Measurements from ENCODE around the gene XG.
"Not testable (repeated sequence)": the region's sequence is repeated elsewhere in the genome, so short reads cannot be mapped to it uniquely, and the experiment has no call there.

Gene XG

DNA sequence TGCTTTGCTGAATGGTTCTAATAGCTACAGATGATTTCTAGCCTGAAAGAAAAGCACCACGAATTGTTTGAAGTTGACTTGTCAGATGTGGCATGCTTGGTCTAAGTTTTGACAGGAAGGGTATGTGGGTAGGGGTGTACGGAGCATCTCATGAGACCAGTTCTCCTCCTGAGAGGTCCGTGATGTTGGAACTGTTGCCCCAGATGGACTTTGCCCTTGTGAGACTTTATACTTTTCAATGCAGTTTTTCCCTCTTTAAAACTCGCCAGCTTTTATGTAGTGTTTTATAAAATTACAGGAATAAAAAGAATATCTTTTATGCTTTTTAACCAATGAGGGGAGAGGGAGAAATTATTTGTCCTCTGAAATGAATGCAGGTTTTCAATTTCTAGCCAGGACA is 16.6 kb upstream of the XG start:
- H3K9ac ChIP-seq (ENCODE audit: low read depth, low read length) = no peak overlapping the region

DNA sequence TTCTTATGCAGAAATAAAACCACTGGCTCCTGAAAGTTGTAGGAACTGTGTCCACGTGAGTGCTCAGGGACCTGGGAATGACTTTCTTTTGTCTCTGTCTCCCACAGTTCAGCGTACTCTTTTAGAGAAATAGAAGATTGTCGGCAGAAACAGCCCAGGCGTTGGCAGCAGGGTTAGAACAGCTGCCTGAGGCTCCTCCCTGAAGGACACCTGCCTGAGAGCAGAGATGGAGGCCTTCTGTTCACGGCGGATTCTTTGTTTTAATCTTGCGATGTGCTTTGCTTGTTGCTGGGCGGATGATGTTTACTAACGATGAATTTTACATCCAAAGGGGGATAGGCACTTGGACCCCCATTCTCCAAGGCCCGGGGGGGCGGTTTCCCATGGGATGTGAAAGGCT is 11.2 kb upstream of the XG start:
- Histone ChIP-seq H3K4me3 (ENCODE audit: low read length) (no peak overlapping the region), H3K4me2 (ENCODE audit: low read length) (no peak overlapping the region), H3K27me3 (ENCODE audit: control insufficient read depth, insufficient read depth, low read length) (no peaks in the 10 kb centered on the region), H3K4me1 (ENCODE audit: control insufficient read depth, insufficient read depth, low read length) (no peaks in the 10 kb centered on the region), H3K9ac (ENCODE audit: low read depth, low read length) (no peak overlapping the region), H3K9me3 (replicated peaks; ENCODE audit: low read length) (no peaks in the 10 kb centered on the region), H3K36me3 (ENCODE audit: insufficient read depth, low read length) (peaks cover 35% of the 10 kb centered on the region)

More for the DNA sequence above, 16.6 kb upstream of the XG start:
- Histone ChIP-seq H3K27me3 (ENCODE audit: control insufficient read depth, insufficient read depth, low read length) (no peaks in the 10 kb centered on the region), H3K4me3 (ENCODE audit: low read length) (no peak overlapping the region), H3K4me1 (ENCODE audit: control insufficient read depth, insufficient read depth, low read length) (no peaks in the 10 kb centered on the region), H3K36me3 (ENCODE audit: insufficient read depth, low read length) (peaks cover 28% of the 10 kb centered on the region), H3K4me2 (ENCODE audit: low read length) (no peak overlapping the region), H3K9me3 (replicated peaks; ENCODE audit: low read length) (no peaks in the 10 kb centered on the region)

DNA sequence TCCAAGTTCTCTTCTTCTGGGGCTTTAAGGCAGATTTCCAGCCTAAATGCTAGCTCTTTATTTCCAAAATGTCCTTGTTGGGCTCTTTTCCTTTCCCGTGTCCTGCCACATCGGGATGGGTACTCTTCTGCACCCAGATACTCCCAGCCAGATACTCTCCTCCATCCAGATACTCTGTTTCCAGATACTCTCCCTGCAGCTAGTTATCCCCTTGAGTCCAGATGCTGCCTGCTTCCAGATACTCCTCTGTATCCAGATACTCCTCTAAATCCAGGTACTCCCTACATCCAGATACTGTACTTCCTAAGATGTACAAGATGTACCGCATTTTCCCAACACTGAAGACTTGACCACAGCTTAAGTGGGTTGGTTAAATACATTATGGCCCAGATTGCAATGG is 10.5 kb upstream of the XG start:
- no peak overlapping the region for H3K9ac ChIP-seq (ENCODE audit: low read depth, low read length)
- H3K4me3 ChIP-seq (ENCODE audit: low read length) = no peak overlapping the region
- H3K9me3 ChIP-seq (replicated peaks; ENCODE audit: low read length) = no peaks in the 10 kb centered on the region
- H3K36me3 ChIP-seq (ENCODE audit: insufficient read depth, low read length) = peaks cover 35% of the 10 kb centered on the region
- no peak overlapping the region for H3K4me2 ChIP-seq (ENCODE audit: low read length)
- no peaks in the 10 kb centered on the region for H3K4me1 ChIP-seq (ENCODE audit: control insufficient read depth, insufficient read depth, low read length)
- H3K27me3 ChIP-seq (ENCODE audit: control insufficient read depth, insufficient read depth, low read length) = no peaks in the 10 kb centered on the region

DNA sequence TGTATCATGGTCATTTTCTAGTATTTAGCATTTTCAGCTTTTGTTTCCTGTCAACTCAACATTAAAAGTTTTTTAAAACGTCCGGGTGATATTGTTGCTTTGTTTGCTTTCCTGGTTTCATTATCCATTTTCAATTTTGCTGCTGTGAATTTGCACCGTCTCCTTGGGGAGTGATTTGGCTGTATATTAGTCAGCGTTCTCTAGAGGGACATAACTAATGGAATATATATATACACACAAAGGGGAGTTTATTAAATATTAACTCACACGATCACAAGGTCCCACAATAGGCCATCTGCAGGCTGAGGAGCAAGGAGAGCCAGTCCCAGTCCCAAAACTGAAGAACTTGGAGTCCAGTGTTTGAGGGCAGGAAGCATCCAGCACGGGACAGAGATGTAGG is 5.6 kb upstream of the XG start:
- H3K4me1 ChIP-seq (ENCODE audit: control insufficient read depth, insufficient read depth, low read length); H3K4me2 ChIP-seq (ENCODE audit: low read length); H3K4me3 ChIP-seq (ENCODE audit: low read length); H3K9me3 ChIP-seq (replicated peaks; ENCODE audit: low read length); H3K27me3 ChIP-seq (ENCODE audit: control insufficient read depth, insufficient read depth, low read length); H3K9ac ChIP-seq (ENCODE audit: low read depth, low read length): not testable (repeated sequence)
- peaks cover 20% of the 10 kb centered on the region for H3K36me3 ChIP-seq (ENCODE audit: insufficient read depth, low read length)

DNA sequence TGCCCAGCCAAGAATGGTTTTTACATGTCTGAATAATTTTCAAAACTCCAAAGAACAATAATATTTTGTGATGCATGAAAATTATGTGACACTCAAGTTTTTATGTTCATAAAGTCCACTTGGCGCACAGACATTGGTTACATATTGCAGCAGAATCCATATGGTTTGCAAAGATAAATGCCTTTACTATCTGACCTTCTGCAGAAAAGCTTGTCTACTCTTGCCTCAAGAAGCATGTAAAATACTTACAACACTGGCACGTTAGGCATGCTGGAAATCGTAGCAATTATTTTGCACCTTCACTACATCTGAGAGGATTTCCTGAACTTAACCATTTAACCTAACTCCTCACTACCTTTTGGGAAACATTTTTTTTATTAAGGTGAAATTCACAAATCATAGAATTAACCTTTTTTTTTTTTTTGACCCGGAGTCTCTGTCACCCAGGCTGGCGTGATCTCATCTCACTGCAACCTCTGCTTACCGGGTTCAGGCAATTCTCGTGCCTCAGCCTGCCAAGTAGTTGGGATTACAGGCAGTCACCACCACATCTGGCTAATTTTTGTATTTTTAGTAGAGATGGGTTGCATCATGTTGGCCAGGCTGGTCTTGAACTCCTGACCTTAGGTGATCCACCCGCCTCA is 3.5 kb upstream of the XG start:
- Histone ChIP-seq H3K9ac (ENCODE audit: low read depth, low read length) (no peak overlapping the region), H3K27me3 (ENCODE audit: control insufficient read depth, insufficient read depth, low read length) (no peaks in the 10 kb centered on the region), H3K4me3 (ENCODE audit: low read length) (no peak overlapping the region), H3K4me2 (ENCODE audit: low read length) (no peak overlapping the region), H3K4me1 (ENCODE audit: control insufficient read depth, insufficient read depth, low read length) (no peaks in the 10 kb centered on the region), H3K9me3 (replicated peaks; ENCODE audit: low read length) (no peaks in the 10 kb centered on the region), H3K36me3 (ENCODE audit: insufficient read depth, low read length) (peaks cover 10% of the 10 kb centered on the region)

DNA sequence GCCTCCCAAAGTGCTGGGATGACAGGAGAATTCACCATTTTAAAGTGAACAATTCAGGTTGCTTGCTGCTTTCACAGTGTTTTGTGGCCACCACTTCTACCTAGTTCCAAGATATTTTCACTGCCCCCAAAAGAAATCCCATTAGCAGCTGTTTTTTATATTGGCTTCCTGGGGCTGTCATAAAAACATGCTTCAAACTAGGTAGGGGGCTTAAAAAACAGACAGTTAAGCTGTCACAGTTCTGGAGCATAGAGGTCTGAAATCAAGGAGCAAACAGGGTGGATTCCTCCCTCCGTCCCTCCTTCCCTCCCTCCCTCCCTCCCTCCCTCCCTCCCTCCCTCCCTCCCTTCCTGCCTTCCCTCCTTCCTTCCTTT is 3.0 kb upstream of the XG start:
- Histone ChIP-seq H3K27me3 (ENCODE audit: control insufficient read depth, insufficient read depth, low read length) (no peaks in the 10 kb centered on the region), H3K9me3 (replicated peaks; ENCODE audit: low read length) (no peaks in the 10 kb centered on the region), H3K4me1 (ENCODE audit: control insufficient read depth, insufficient read depth, low read length) (no peaks in the 10 kb centered on the region), H3K4me3 (ENCODE audit: low read length) (no peak overlapping the region), H3K36me3 (ENCODE audit: insufficient read depth, low read length) (peaks cover 4% of the 10 kb centered on the region), H3K4me2 (ENCODE audit: low read length) (no peak overlapping the region), H3K9ac (ENCODE audit: low read depth, low read length) (no peak overlapping the region)

DNA sequence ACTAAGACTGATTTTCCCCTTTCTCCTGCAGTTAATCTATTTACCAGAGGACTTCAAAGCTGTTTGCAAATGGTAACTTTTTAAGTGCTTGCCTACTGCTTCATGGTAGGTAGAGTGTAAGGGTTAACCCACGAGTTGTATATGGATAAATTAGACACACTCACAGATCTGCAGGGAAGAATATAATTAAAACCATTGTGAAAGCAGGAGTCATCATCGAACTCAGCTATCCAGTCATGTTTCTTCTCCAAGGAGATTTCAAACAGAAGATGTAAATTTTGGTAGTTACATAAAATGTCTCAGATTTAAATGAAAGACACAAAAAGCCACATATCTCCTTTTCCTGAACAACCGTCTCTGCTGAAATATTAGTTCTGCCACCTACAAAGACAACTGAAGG is 549 bp upstream of the XG start:
- Histone ChIP-seq H3K9ac (ENCODE audit: low read depth, low read length) (no peak overlapping the region), H3K36me3 (ENCODE audit: insufficient read depth, low read length) (no peaks in the 10 kb centered on the region), H3K9me3 (replicated peaks; ENCODE audit: low read length) (no peaks in the 10 kb centered on the region), H3K4me2 (ENCODE audit: low read length) (no peak overlapping the region), H3K27me3 (ENCODE audit: control insufficient read depth, insufficient read depth, low read length) (no peaks in the 10 kb centered on the region), H3K4me3 (ENCODE audit: low read length) (no peak overlapping the region), H3K4me1 (ENCODE audit: control insufficient read depth, insufficient read depth, low read length) (no peaks in the 10 kb centered on the region)

DNA sequence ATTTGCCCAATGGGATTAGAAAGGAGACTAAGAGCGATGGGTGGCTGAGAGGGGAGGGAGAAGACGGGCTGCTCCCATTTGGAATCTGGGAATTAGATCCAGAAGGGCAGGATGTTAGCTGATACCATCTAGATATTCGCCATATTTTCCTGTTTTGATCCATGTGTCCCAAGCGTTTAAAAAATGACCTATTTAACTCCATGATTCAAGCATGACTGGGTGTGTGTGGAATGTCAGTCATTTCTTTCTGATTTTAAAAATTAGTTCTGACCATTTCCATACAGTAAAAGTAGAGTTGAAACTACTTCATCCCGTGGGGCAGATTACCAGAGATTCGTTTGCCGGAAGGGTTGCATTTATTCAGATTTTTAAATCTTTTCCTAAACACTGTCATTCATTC is 601 bp downstream of the XG start:
- Histone ChIP-seq H3K4me2 (ENCODE audit: low read length) (peak overlapping the region; percentile 66), H3K4me3 (ENCODE audit: low read length) (peak overlapping the region; percentile 58)
- not testable (repeated sequence) for H3K27me3 ChIP-seq (ENCODE audit: control insufficient read depth, insufficient read depth, low read length); H3K4me1 ChIP-seq (ENCODE audit: control insufficient read depth, insufficient read depth, low read length); H3K9me3 ChIP-seq (replicated peaks; ENCODE audit: low read length); H3K36me3 ChIP-seq (ENCODE audit: insufficient read depth, low read length); H3K9ac ChIP-seq (ENCODE audit: low read depth, low read length)

DNA sequence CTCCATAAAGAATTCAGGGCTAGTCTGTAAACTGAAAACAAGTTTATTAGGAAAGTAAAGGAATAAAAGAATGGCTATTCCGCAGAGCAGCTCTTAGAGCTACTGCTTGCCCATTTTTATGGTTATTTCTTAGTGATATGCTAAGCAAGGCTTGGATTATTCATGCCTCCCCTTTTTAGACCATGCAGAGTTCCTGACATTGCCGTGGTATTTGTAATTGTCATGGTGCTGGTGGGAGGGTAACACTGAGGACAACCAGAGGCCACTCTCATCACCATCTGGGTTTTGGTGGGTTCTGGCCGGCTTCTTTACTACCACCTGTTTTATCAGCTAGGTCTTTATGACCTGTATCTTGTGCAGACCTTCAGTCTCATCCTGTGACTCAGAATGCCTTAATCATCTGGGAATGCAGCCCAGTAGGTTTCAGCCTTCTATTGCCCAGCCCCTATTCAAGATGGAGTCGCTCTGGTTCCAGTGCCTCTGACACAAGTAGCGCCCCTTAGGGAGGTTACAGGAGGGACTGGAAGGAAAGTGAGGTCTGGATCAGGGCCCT is 3.4 kb downstream of the XG start:
- H3K9ac ChIP-seq (ENCODE audit: low read depth, low read length); H3K4me3 ChIP-seq (ENCODE audit: low read length); H3K4me1 ChIP-seq (ENCODE audit: control insufficient read depth, insufficient read depth, low read length); H3K9me3 ChIP-seq (replicated peaks; ENCODE audit: low read length); H3K36me3 ChIP-seq (ENCODE audit: insufficient read depth, low read length); H3K4me2 ChIP-seq (ENCODE audit: low read length); H3K27me3 ChIP-seq (ENCODE audit: control insufficient read depth, insufficient read depth, low read length): not testable (repeated sequence)

DNA sequence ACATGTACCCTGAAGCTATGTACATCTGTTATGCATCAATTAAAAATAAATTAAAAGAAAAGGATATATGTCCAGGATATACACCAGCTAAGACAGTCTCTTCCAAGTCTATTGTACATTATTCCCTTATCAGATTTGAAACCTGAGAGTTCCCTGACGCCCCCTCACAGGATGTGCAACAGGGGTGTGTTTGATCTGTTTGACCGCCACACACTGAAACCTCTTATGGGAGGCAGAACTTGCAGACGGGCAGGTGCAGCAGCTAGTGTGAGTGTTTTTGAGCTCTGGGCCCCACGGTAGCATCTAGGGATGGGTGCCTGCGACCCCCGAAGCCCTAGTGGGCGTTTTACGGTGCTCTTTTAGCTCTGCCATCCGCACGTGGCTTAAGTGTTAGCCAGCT is 4.7 kb downstream of the XG start:
- H3K4me1 ChIP-seq (ENCODE audit: control insufficient read depth, insufficient read depth, low read length) = no peaks in the 10 kb centered on the region
- H3K9ac ChIP-seq (ENCODE audit: low read depth, low read length) = no peak overlapping the region
- H3K27me3 ChIP-seq (ENCODE audit: control insufficient read depth, insufficient read depth, low read length) = no peaks in the 10 kb centered on the region
- H3K4me3 ChIP-seq (ENCODE audit: low read length) = no peak overlapping the region
- H3K9me3 ChIP-seq (replicated peaks; ENCODE audit: low read length) = no peaks in the 10 kb centered on the region
- H3K4me2 ChIP-seq (ENCODE audit: low read length) = no peak overlapping the region
- no peaks in the 10 kb centered on the region for H3K36me3 ChIP-seq (ENCODE audit: insufficient read depth, low read length)

DNA sequence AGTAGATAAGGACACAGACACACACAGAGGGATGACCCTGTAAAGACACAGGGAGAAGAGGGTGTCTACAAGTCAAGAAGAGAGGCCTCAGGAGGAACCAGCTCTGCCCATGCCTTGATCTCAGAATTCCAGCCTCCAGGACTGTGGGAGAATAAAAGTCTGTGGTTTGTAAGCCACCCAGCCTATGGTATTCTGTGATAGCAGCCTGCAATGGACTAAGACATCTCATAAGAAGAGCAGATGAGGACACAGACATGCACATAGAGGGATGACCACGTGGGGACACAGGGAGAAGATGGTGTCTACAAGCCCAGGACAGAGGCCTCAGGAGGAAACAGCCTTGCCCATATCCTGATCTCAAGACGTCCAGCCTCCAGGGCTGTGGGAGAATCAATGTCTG is 9.4 kb downstream of the XG start:
- no peaks in the 10 kb centered on the region for H3K27me3 ChIP-seq (ENCODE audit: control insufficient read depth, insufficient read depth, low read length)
- no peak overlapping the region for H3K9ac ChIP-seq (ENCODE audit: low read depth, low read length)
- no peaks in the 10 kb centered on the region for H3K36me3 ChIP-seq (ENCODE audit: insufficient read depth, low read length)
- H3K4me2 ChIP-seq (ENCODE audit: low read length) = no peak overlapping the region
- no peaks in the 10 kb centered on the region for H3K9me3 ChIP-seq (replicated peaks; ENCODE audit: low read length)
- H3K4me3 ChIP-seq (ENCODE audit: low read length) = no peak overlapping the region
- H3K4me1 ChIP-seq (ENCODE audit: control insufficient read depth, insufficient read depth, low read length) = no peaks in the 10 kb centered on the region

DNA sequence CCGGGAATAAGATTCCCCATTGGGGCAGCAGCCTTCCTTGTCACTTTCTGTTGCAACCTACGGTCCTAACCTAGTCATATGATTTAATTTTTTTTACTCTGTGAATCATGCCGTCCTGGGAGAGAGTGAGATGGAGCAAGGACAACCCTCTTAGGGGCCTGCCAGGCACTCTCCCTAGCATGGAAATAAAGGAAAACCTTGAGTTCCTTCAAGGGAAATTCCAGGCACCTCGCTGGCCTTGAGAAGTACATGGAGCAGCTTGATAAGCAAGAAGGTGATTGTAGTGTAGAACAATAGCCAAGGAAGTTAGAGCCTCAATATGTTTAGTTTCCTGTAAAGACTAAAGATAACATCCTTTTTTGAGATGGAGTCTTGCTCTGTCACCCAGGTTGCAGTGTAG is 10.8 kb downstream of the XG start:
- not testable (repeated sequence) for H3K9me3 ChIP-seq (replicated peaks; ENCODE audit: low read length); H3K4me1 ChIP-seq (ENCODE audit: control insufficient read depth, insufficient read depth, low read length); H3K4me3 ChIP-seq (ENCODE audit: low read length); H3K36me3 ChIP-seq (ENCODE audit: insufficient read depth, low read length); H3K27me3 ChIP-seq (ENCODE audit: control insufficient read depth, insufficient read depth, low read length); H3K9ac ChIP-seq (ENCODE audit: low read depth, low read length); H3K4me2 ChIP-seq (ENCODE audit: low read length)
